NCI-H345 (cell line): ENCODE data around the gene PSMB2.

Experiments used
- DNase-seq: peaks from one replicate; lab custom pipeline; 2025; lab: John Stamatoyannopoulos, UW

The PSMB2 gene

DNA sequence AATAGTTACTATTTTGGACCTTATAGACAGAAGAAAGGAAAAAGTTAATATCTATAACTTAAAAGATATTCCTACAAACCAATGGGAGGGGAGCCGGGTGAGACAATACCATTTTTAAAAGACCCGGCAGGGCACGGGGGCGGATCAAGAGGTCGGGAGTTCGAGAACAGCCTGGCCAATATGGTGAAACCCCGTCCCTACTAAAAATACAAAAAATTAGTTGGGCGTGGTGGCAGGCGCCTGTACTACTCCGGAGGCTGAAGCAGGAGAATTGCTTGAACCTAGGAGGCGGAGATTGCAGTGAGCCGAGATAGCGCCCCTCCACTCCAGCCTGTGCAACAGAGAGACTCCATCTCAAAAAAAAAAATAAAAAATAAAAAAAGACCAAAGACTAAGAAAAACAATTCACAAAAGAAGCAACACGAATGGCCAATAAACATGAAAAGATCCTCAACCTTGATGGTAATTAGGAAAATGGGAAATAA is 1.2 kb upstream of the PSMB2 start:
- DNase-seq = no peak

DNA sequence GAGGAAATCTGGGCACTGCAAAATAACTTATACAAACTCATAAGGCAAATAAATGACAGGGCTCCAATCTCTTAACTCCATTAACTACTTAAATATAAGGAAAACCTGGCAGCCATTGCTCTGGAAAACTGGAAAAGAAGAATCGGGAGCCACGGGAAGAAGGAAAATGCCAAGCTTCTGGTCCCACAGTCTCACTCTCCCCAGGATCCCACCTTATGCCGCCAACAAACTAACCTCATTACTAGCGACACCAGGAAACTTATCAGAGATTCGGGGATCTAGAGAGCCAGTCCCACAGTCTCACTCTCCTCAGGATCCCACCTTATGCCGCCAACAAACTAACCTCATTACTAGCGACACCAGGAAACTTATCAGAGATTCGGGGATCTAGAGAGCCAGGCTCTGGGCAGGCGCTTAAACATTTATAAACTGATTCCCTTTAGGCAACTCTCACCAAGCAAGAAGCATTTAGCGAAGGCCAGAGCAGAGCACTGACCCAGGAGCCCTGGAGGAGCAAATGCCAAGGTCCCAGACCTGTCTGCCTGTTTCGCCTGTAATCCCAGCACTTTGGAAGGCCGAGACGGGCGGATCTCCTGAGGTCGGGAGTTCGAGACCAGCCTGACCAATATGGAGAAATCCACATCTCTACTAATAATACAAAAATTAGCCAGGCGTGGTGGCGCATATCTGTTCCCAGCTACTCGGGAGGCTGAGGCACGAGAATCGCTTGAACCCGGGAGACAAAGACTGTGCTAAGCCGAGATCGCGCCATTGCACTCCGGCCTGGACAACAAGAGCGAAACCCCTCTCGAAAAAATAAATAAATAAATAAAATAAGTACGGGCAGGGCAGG is 720 bp downstream of the PSMB2 start:
- DNase-seq = no peak

DNA sequence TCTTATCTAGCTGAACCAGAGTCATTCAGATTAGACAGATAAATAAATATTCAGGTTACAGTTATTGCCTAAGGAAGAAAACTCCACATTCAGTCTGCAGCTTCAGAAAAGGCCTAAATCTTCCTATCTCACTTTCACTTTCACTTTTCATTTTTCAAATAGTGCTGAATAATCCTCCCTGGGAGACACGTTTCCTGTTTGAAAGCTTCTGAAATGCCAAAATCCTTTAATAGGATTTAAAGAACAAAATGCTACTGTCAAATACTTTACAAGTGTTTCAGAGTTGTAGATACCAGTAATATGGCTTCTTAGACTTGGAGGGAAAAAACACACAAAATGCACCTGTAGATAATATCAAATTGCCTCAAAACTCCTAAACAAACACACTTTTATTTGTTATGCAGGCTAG is 3.9 kb downstream of the PSMB2 start:
- no peak for DNase-seq

DNA sequence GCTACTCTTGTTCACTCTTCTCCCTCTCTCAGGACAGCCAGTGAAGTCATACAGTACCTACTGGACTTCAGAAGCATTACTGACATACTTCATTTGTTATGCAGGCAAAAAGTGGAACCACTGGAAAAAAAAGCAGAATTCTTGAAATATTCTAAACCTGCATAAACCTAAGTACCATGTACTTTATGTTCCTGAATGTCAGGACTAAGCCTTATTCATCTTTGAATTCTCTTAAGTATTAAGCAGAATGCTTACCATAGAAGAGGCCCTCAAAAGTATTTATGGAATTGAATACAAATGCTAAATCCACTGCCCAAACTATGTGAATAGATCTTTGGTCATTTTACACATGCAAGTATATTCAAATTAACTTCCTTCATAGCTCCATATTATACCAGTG is 7.8 kb downstream of the PSMB2 start:
- no peak for DNase-seq

DNA sequence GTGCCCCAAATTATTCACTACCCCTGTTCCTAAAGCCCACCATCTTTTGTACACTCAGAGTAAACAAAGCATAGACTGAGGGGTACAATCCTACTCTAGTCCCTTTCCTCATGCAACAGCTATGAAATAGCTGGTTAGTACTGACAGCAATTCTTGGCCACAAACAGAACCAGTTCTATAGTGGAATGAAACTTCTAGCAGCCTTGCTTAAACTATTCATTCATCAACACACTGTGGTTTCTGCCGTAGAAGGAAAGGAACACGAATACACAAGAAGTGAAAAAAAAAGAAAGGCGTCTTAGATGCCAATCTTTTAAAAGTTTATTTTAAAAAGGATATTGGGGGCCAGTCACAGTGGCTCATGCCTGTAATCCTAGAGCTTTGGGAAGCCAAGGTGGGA is 9.9 kb downstream of the PSMB2 start:
- no peak for DNase-seq

DNA sequence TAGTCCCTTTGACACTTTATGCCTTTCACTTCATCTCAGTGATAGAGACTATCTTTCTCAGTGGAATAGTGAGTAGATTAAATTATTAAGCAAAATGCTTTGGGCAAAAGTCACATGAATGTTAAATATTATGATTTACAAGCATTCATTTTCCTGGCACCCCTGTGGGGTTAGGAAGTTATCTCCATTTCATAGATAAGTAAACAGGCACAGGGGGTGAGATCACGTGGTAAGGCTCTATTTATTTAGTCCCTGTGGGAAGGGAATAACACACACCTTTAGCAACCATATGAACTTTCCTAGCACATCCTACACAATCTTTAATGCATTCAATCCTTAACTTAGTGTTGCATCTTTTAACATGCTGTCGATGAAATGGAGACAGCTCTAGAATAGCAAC is 12.3 kb downstream of the PSMB2 start:
- DNase-seq = no peak

DNA sequence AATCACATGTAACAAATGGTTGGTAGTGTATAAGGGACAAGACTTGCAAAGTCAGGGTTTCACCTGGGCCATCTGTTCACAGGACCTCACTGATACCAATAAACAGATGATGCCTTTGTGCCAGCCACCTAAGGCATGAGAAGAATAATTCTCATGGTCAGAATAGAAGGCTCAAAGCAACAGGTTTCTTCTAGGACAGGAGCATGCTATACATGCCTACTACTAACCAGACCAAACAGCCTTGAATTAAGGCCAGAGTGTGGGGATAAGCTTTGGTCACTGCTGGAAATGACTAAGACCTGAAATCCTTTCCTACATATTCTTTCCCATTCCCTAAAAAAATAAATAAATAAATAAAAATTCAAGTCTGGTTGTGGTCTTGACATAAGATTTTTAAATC is 17.5 kb downstream of the PSMB2 start:
- no peak for DNase-seq

DNA sequence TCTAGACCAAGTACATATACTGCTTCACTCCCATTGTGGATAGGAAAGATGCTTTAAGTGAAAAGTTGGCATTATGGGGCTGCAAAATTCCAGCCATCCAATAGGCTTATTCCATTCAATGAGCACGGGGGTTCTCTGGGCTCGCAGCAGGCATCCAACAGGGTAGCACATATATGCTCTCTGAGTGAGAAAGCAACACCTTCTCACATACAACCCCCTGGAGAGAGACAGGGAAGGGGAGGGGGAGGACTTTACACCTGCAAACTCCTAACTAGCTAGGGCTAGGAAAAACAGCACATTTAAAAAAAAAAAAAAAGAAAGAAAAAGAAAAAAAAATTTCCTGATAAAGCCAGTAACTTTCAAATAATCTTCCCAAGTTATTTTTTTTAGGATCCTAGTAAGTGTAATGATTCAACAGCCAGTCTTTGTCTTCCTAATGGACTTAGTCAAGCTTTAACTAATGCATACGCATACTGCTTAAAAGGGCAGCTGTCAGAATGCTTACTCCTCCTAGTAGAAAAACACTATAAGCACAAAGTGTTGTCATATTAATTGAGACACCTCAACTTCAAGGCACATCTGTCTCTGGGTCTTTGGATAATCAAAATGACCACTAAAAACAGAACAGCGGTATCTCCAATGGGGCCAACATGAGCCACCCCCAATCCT is 18.7 kb downstream of the PSMB2 start:
- DNase-seq = peak; percentile 12

DNA sequence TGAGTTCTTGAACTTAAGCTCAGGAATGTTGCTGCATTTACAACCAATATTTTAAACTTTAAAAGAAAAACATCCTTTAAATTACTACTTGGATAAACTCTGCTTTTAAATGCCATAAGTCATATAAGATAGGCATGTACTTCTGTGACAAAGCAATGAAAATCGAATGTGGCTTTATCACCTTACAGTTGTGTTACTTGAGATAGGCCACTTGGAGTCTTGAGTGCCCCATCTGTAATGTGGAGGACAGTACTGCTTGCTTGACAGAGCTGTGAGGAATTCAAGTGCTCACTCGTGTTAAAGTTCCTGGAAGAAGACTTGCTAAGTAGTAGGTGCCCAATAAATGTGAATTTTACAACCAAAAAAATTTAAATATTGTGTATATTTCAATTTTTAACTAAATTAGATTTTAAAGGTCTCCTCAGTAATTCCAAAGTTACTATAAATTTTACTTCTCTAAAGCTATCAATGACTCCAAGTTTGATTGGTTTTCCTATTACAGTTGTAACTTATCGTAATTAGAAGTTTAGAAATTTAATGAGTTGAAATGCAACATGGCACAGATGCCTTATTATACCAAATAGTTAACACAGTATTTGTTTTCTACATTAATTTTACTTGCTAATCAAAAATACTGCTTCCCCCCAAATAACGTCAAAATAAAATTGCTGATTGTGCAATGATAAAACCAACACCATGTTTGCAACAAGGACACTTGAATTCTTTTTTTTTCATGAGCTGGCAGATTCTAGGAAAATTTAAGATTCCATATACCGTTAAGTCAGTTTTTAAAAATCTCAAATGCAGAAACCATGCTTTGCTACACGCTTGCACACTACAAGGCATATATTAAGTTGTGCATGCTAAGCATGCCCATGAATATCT is 21.8 kb downstream of the PSMB2 start:
- no peak for DNase-seq

DNA sequence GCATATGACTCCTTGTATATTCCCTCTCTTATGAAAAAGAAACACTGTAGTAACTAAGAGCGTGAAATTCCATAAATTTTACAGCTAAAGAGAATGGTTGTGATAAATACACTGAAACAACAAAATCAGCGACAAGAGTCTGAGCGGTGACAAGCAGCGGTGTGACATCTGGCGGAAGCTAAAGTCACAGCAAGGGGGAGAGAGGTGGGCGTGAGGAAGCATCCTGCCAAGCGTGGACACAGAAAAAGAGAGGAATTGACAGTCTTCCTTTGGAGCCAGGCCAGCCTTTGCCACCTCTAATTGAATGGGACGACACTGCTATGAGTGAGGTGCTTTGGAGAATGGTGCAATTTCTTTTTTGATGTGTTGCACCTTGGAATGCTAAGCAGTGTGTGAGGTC is 25.9 kb downstream of the PSMB2 start:
- DNase-seq = no peak

DNA sequence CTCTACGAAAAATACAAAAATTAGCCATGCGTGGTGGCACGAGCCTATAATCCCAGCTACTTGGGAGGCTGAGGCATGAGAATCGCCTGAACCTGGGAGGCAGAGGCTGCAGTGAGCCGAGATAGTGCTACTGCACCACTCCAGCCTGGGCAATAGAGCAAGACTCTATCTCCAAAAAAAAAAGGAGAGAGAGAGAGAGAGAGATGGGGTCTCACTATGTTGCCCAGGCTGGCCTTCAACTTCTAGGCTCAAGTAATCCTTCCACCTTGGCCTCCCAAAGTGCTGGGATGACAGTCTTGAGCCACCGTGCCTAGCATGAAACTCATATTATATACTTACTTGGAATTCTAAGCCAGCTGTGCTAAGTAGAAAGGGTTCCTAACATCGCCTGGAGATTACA is 29.7 kb downstream of the PSMB2 start:
- DNase-seq = no peak

DNA sequence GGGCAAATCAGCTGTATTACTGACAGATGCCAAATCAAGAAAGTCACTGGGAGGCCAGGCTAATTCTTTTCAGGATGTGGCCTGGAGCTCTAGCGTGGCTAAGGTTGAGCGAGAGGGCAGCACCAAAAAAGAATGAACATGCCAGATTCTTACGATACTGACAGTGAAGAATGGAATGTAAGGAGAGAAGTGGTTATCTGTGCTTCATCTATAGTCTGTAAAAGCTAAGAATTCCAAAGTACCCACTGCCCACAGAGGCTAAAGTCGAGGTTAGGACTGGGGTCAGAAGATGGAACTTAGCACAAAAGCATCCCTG is 35.5 kb downstream of the PSMB2 start:
- DNase-seq = no peak

DNA sequence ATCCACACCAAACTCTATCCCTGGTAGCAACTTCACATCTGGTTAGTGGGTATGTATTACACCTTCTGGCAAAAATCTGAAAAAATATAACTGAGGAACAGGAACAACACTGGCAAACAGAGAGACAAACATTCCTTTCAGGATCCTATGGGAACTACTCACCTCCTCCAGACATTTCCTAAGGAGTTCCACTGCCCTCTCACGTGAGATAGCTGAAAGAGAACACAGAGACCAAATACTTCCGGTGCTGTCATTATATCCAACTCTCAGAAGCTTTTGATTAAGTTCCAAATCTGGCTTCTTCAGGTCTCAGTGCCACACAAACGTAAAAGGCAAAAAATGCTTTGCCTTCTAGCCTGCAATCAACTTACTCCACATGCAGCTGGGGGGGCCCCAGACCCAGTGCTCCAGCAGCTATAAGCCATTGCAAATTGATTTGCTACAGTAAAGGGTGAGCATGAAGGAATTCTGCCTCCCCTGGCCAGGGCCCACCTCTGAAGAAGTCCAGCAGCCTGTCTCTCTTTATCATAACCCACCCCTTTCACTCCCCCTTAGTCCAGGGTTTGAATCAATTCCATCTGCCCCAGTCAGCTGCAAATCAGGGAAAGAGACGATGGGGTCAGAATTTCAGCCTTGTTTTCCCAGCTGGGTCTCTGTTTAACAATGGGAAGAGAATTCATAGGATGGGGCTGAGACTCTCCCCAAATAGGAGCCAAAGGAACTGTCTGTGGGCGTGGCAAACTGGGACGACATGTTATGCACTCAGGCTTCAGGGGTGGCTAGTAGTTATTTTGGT is 36.1 kb downstream of the PSMB2 start:
- DNase-seq = no peak

DNA sequence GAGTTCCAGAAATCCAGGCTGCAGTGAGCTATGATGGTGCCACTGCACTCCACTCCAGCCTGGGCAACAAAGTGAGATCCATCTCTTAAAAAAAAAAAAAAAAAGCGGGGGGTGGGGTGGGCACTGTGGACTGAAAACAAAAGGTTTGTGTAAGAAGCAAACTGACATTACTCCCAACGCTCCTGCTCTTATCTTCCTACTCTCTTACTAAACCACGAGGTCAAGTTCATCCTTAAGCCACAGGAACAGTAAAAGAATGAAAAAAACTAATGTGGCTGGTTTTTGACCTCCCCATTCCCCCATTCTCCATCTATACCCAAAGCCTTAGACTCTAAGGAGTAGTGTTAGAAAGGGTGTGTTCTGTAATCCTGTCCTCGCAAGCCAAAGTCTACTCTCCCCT is 37.4 kb downstream of the PSMB2 start:
- DNase-seq = no peak

DNA sequence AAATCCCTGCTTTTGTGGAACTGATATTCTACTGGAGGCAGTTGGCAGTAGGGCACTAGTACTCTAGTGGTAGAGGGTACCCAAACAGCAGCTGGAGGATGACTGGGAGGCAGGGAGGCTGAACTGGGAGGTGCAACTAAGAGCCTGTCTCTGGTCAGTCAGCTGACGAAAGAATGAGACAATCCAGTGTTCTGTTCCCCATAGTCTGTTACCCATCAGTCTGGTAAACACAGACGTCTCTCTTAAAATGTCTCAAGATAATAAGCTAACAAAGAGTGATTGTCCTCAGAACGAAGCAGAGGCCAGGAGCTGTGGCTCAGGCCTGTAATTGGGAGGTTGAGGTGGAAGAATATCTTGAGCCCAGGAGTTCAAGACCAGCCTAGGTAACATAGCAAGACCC is 37.9 kb downstream of the PSMB2 start:
- no peak for DNase-seq

DNA sequence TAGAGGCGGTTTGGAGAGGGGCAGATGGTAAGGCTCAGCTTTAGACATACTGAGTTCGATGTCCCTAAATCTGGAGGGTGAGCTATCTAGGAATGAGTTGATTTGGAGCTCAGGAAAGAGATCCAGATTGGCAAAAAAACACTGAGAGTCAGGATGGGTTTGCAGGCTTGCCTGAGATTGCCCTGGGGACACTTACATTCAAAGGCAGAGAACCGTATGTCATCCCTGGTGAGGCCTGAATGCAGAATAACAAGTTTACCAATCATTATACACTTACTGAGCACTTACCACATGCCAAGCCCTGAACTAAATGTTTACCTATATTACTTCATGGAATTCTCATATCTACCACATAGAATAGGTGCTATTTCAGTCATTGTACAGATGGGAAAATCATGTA is 40.7 kb downstream of the PSMB2 start:
- DNase-seq = peak; percentile 6

DNA sequence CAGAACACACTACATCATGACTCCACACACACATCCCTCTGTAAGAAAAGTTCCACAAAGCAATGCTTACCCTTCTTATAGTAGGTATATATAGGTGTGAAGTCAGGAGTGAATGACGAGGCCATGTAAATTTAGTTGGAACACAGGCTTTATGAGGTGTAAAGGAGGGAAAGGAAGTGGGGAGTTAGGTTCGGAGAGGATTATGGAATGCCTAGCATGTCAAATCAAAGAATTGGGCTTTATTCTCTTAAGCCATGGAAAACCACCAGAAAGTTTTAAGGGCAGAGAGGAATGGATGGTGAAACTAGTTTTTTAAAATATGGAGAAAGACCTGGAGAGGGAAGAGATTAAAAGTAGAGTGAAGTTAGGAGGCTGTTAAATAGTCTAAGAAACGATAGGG is 41.9 kb downstream of the PSMB2 start:
- no peak for DNase-seq

DNA sequence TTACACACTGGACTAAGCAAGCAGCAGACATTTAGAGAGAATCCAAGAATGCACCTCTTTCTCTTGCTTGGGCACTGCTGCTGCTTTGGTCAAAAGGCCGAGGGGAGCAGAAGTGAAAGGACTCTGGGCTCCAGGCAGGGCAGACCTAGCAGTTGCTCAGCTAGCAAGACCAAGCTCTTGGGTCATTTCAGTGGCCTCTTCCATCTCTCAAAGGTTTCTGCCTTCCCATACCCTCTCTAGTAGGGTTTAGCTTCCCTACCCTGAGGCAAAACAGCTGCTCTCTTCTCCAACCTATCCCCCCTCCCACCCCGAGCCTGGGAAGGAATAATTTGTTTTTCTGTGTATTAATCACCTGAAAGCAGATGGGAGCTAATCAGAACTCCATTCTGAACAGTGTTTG is 42.4 kb downstream of the PSMB2 start:
- DNase-seq = no peak

DNA sequence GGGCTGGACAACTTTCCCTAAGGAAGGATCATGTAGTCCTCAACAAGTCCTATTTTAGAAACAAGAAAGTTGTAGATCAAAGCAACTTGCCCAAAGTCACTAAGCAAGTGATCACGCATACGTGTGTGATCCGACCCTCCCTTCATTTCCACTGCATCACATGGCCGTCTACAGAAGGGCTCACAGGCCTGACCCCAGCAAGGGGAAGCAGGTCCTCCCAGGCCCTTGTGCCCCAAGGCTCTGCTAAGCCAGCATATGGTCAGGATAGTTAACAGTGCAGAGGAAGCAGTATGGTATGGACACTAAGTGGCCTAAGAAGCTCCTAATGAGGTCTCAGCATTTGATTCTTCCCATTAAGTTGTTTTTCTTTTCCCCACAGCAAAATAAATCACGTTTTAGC is 43.5 kb downstream of the PSMB2 start:
- DNase-seq = no peak

DNA sequence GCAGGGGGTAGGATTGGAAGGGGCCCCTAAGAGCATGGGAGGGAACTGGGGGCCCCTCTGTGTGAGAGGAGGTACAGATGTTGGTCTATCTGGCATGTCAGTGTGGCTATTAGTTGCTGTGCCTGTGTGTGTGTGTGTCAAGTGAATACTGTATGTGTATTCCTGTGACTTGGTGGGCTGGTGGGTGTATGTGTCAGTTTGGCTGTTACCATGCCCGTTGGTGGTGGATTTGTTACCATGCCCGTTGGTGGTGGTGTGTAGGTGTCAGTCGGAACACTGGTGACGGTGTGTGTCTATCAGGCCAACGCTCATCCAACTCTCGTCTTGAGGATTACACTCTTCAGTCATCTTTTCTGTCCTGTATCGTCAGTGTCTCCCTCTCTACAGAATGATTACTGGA is 45.6 kb downstream of the PSMB2 start:
- DNase-seq = no peak

DNA sequence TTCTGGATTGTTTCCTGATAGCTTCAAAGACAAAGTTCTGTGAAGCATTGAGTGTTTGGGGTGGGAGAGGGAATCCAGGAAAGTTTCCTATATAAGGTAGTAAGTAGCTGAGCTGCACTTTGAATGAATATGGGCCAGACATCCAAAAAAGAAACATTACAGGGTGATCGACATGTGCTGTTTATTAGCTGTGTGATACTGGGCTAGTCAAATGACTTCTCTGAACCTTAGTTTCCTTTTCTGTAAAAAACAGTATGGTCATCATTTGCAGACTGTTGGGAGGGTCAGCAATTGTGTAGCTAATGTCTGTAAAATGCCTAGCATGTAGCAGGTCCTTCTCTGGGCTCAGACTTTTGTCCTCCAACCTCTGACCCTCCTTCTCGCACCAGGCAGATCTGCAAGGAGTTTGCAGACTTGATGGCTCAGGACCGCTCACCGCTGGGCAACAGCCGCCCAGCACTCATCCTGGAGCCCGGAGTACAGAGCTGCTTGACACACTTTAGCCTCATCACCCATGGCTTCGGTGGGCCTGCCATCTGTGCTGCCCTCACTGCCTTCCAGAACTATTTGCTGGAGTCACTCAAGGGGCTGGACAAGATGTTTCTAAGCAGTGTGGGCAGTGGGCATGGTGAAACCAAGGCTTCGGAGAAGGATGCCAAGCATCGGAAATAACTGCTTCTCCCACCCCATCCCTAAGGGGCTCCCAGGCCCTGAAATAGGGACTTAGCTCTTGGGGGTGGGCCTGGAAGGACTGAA is 47.1 kb downstream of the PSMB2 start:
- no peak for DNase-seq
